ENCODE results near the gene ZDHHC13.
A peak's percentile ranks its signal among the peaks of the same experiment; 100 is the strongest.

ZDHHC13 gene

GRCh38 chr11:19164881-19165280 lies 47.9 kb downstream of the ZDHHC13 start:
- no peak for DNase-seq (ENCODE audit: low spot score)
- FAIRE-seq, result no peak

GRCh38 chr11:19168090-19168489 lies 51.1 kb downstream of the ZDHHC13 start:
- no peak for DNase-seq (ENCODE audit: low spot score)
- FAIRE-seq, result no peak

DNA sequence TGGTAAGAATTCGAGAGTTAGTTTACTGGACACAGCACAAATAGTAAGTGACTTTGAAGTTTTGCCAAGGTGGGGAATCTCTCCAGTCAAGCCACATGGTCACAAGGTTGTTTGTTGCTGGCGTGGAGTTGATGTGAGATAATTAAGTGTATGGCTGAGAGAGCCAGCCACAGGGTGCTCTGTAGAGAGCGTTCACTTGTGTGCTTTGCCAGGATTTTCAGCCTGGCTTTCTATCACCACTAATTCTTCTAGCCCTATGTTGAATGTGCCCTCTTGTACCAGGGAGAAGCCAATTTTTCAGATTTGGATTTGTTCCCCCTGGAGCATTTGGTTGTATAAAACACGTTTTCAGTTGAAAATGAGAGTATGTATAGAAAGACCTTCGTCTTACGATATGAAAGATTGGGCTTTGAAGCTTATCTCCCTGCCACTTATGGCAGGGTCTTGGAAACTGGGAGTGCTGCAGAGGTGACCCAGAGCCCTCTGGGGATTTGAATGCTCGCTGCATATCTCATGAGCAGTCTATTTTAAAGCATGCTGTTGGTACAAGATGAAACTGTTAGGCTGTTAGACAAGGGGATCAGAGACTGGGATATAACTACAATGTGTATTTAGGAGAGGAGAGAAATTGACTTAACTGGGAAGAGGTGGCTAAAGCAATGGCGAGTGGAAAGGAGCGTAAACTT lies 56.2 kb downstream of the ZDHHC13 start:
- DNase-seq (ENCODE audit: low spot score) (no peak), FAIRE-seq (no peak)

DNA sequence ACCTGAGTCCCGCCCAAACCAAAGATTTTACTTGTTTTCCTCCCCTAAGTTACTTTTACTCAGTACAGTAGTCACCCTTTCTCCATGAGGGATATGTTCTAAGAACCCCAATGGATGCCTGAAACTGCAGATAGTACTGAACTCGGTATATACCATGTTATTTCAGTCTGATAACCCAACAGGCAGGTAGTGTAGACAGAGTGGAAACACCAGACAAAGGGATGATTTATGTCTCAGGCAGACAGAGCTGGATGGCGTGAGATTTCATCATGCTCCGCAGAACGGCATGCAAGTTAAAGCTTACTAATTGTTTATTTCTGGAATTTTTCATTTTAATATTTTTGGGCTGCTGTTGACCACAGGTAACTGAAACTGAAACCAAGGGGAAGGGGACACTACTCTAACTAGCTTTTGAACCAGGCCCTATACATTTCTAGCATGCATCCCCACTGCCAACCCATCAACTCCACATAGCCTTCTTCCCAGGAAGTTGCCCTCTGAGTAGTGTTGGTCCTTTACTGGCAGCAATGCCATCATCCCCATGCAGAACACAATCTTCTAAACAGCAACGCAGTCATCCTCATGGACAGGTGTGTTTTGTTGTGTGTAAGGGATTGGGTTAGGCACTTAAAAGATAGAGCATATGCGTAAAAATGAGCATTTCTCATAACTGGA lies 57.1 kb downstream of the ZDHHC13 start:
- FAIRE-seq, result no peak
- no peak for DNase-seq (ENCODE audit: low spot score)

- DNase-seq (ENCODE audit: low spot score), result no peak
- FAIRE-seq, result no peak
Observed at GRCh38 chr11:19176629-19177186, 59.7 kb downstream of the ZDHHC13 start.

GRCh38 chr11:19181531-19182261 lies 64.7 kb downstream of the ZDHHC13 start:
- FAIRE-seq (no peak), DNase-seq (ENCODE audit: low spot score) (no peak)

DNA sequence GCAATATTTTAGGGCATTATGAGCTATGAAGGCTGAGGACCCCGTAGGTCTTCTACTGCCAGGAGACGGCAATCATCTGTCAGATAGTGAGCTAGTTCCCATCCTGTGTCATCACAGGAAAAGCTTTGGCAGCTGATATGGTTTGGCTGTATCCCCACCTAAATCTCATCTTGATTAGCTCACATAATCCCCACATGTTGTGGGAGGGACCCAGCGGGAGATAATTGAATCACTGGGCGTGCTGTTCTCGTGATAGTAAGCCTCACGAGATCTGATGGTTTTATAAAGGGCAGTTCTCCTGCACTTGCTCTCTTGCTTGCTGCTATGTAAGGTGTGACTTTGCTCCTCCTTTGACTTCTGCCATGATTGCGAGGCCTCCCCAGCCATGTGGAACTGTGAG lies 66.7 kb downstream of the ZDHHC13 start:
- no peak for FAIRE-seq
- no peak for DNase-seq (ENCODE audit: low spot score)

DNA sequence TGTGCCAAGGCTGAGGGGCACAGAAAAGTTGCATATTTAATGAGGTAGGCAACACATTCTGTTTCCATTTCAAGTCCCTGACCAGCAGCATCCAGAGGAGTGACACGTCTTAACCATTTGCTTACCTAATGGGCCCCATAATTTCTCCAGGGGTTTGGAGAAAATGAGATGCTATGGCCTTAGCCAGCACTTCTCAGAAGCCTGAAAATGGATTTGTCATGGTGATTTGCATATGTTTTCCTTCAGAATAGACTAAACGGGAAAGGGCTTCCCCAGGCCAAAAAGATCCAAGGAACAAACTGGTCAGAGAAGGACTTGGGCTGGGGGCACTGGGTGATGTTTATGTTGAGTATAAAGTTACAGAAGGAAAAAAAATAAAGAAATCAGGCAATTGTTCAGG lies 68.1 kb downstream of the ZDHHC13 start:
- FAIRE-seq (no peak), DNase-seq (ENCODE audit: low spot score) (no peak)

DNA sequence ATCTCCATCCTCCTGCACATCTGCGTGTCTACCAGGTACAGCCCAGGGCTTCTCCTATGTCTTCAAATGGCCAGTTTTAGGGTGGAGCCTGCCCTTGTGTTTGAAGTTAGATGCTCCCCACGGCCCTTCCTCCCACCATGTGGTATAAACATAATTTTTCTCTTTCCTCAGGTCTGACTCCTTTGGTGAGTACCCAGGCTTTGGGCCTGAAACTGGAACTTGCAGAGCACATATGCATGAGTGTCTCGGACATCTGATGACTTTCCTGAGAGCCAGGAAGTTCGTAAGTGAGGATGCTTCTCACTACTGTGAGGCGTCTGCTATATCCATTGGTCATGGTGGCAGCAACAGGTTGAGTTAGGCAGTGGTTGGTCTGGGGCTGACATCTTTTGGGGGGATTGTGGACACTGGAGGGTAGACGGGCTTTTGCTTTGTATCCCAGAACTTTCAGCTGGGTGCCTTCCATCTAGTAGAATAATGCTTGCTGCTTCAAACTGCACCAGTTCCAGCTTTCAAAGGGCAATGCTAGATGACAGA lies 68.6 kb downstream of the ZDHHC13 start:
- no peak for DNase-seq (ENCODE audit: low spot score)
- no peak for FAIRE-seq

DNA sequence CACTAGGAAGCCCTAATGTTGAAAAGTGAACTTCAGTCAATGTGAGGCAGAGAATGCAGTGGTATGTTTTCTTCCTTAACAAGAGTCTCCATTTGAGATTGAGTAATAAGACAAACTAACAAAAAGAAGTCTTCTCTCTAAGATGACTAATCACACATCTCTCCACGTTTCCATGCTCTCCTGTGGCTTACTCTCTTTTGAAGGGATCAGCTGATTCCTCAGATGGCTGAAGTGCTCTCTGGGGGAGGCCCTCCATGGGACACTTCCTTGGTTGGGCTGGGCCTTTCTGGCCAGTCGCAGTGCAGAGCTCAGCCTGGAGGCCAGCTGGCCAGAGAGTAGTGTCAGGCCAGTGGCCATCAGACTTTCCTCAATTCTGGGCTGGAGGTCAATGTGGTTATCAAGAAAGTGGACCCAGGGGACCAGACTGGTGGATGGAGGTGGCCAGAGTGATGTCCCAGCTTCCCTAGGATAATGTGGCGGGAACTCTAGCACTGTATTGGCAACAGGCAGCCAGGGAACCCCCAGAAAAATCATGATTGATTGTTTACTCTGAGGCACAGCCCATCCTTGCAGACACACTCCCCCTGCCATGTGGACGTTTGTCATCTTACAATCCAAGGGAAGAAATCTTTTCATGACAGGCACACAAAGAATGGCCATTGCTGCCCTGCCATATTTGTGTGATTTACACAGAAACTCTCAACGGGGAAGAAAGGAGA lies 70.3 kb downstream of the ZDHHC13 start:
- DNase-seq (ENCODE audit: low spot score) (no peak), FAIRE-seq (no peak)

DNA sequence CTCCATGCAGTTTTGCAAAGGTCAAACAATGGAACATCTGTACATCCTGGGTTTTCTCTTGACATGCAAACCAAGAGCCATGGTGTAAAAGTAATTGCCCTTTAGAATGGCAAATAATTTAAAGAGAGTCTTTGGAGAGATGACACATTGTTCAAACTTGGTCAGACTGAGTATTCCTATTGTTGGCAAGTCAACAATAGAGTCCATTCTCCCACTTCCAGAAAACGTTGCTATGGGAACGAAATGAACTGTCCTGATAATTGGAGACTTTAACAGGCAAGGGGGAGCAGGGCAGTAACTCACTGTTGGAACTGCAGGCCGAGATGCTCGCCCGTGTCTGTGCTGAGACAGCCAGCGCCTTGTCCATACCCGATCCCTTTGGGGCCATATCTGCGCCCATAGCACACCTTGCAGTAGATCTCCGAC lies 70.9 kb downstream of the ZDHHC13 start:
- FAIRE-seq (no peak), DNase-seq (ENCODE audit: low spot score) (no peak)

DNA sequence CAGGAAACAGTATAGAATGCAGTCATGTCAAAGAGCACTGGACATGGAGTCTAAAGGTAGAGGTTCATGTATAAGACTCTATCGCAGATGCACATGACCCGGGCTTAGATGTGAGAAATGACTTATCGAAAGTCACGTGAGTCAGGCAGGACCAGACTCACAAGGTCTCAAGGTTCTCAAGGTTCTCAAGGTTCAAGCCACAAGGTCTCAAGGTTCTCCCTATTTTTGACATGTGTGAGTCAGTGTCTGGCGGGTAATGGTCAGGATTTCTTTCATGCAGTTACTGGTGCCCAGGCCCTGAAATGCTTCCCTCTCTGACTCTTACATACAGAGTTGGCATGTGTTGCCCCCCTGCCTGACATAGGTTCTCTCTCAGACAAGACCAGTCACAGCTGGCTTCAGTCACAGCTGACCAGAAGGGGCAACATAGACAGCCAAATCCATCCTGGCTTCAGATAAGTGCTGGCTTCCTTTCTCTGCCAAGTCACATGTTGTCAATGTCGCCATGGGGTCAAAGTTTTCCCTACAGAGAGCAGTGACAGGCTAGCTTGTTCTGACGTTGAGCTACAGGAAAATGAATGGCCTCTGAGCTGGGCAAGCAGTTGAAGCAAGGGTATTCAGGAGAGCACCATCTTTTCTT lies 74.7 kb downstream of the ZDHHC13 start:
- no peak for FAIRE-seq
- DNase-seq (ENCODE audit: low spot score), result no peak

DNA sequence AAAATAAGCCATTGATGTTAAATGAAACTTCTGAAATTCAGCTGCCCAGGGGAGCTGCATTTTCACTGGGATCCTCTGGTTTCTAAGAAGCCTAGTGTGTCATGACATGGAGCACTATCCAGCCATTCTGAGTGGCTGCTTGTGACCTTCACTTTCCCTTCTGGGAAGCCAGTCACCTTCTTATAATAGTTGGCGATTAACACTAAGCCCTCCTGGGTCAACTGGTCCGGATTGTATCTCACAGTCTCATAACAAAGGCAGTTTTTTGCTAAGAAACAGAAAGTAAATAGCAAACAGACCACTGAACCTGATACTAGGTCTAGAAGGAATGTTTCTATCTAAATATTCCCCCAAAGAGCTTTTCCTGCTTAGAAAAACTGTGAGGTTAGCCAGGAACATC lies 76.9 kb downstream of the ZDHHC13 start:
- DNase-seq (ENCODE audit: low spot score), result no peak
- FAIRE-seq, result no peak

GRCh38 chr11:19194620-19195308 lies 77.8 kb downstream of the ZDHHC13 start:
- no peak for FAIRE-seq
- no peak for DNase-seq (ENCODE audit: low spot score)

DNA sequence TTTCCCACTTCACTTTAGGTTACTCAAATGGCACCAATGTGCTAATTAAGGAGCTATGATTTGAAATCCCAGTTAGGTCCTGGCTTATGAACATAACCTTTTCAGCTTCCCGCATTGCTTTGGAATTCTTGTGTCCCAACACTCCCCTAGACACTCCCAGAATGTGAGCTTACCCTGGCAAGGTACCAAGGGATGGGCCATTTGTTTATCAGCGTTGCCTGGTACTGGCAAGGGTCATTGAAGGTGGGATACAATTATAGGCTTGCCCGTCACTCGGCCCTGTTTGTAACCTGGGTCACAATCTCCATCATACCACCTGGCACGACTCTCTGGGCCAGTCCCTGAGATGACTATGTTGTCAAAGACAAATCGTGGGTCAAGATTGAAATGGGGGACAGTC lies 79.5 kb downstream of the ZDHHC13 start:
- FAIRE-seq (no peak), DNase-seq (ENCODE audit: low spot score) (no peak)

- DNase-seq (ENCODE audit: low spot score) (no peak), FAIRE-seq (no peak)
Observed at GRCh38 chr11:19199048-19199447, 82.1 kb downstream of the ZDHHC13 start.

DNA sequence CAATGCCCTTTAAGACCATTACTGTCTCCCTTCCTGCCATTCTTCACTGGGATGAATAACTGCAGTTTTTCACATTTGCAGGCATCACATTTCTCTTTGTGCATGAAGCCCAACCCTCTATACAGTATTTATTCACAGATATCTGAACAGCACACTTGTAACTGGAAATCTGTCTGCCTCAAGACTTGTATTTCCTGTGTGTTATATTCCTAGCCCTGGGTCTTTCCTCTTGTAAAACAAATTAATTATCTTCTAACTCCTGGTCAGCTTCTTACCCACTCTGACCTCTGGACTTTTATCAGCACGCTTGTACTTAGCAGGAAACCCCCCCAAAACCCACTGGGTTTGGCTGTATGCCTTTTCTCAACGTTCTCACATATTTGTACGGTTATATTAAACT lies 82.8 kb downstream of the ZDHHC13 start:
- DNase-seq (ENCODE audit: low spot score) (peak; percentile 7), FAIRE-seq (peak; percentile 70)

GRCh38 chr11:19200410-19201201 lies 83.6 kb downstream of the ZDHHC13 start:
- DNase-seq (ENCODE audit: low spot score) (peak; percentile 56), FAIRE-seq (peak; percentile 89)

All from RCC 7860 (cell line).